HepG2 (cell line): ENCODE data around the gene GLUL. TPM values are rescaled to one million over a fixed set of nuclear protein-coding genes. Genes with fewer than 3 reads are reported as not detected.

ENCODE experiments used
- ATAC-seq: fragments of 200-7000 bp; cut with Tn5 transposase; 3 replicates; pipeline ENCODE4 v1.9.1; 2020; ENCODE audit warnings: mild to moderate bottlenecking, moderate library complexity
- BruUV-seq: library from RNA; stranded (reverse); fragments of 400-500 nt; replicated peaks from 2 replicates; lab custom pipeline; 2021; lab: Mats Ljungman, UMichigan
- CTCF ChIA-PET: fragments of 300-600 bp; formaldehyde crosslinking; extraction: SDS; loops from one replicate; lab custom pipeline; 2021; ENCODE audit warnings: low total read pairs, inconsistent platforms, low intra/inter-chr PET ratio; lab: Yijun Ruan, JAX
- POLR2A ChIA-PET: fragments of 350-600 bp; sonication (Branson Sonifier 250); formaldehyde crosslinking; loops from one replicate; lab custom pipeline; 2020; ENCODE audit warnings: antibody characterized with exemption, inconsistent platforms; lab: Yijun Ruan, JAX
- DNase-seq: peaks from one replicate; pipeline ENCODE4 v3.0.0-alpha.2; 2015; ENCODE audit warnings: low spot score
- FAIRE-seq: peaks from 3 replicates; lab custom pipeline; 2011; peaks lifted over from hg19 to GRCh38; lab: Jason Lieb, UNC
- H2AFZ ChIP-seq: one replicate; pipeline ENCODE4 v1.6.1; 2011; ENCODE audit warnings: low read length, inconsistent platforms
- H3K27ac ChIP-seq: fragments of 300-600 bp; 3 replicates; pipeline ENCODE4 v1.8.0; 2011; ENCODE audit warnings: mixed run types, mild to moderate bottlenecking, mixed read lengths, low read length, inconsistent platforms; ENCODE audit not compliant: insufficient read depth; ENCODE audit errors: extremely low read length
- H3K27me3 ChIP-seq, 2 experiments: fragments of 200-600 bp in 1 of 2; 2 replicates in 1 of 2; 3 replicates in 1 of 2; pipeline versions ENCODE4 v1.6.0 to v1.8.0; 2011; ENCODE audit warnings: low read length in 2 of 2, mild to moderate bottlenecking in 2 of 2, moderate library complexity in 2 of 2, inconsistent platforms in 1 of 2; ENCODE audit not compliant: insufficient read depth in 2 of 2, control insufficient read depth in 1 of 2
- H3K36me3 ChIP-seq, 2 experiments: fragments of 200-600 bp in 1 of 2; replicated peaks in 1 of 2; 2 replicates in 1 of 2; 3 replicates in 1 of 2; pipeline versions ENCODE4 v1.5.1 to v1.8.0; 2011; ENCODE audit warnings: low read length in 2 of 2, inconsistent platforms in 1 of 2; ENCODE audit not compliant: insufficient read depth in 2 of 2, control insufficient read depth in 1 of 2
- H3K4me1 ChIP-seq: 2 replicates; pipeline ENCODE4 v1.5.1; 2012; ENCODE audit warnings: low read length, inconsistent platforms; ENCODE audit not compliant: insufficient read depth
- H3K4me2 ChIP-seq: 2 replicates; pipeline ENCODE4 v1.6.0; 2011; ENCODE audit warnings: low read depth, low read length, inconsistent platforms
- H3K4me3 ChIP-seq, 3 experiments: fragments of 200-600 bp in 1 of 3; sonication (generic), shearing (Covaris generic) in 1 of 3; replicated peaks in 1 of 3; 2 replicates each; pipeline ENCODE4 v1.5.1; 2011 to 2016; ENCODE audit warnings: low read length in 3 of 3, inconsistent platforms in 2 of 3, low read depth in 2 of 3, mild to moderate bottlenecking in 2 of 3, control low read depth in 1 of 3, mixed read lengths in 1 of 3; ENCODE audit not compliant: insufficient read depth in 1 of 3
- H3K79me2 ChIP-seq: one replicate; pipeline ENCODE4 v1.6.1; 2011; ENCODE audit warnings: low read length, inconsistent platforms; ENCODE audit not compliant: insufficient read depth
- H3K9ac ChIP-seq: 2 replicates; pipeline ENCODE4 v1.6.0; 2011; ENCODE audit warnings: mild to moderate bottlenecking, low read depth, low read length, inconsistent platforms; ENCODE audit not compliant: insufficient read depth
- H3K9me3 ChIP-seq: 2 replicates; pipeline ENCODE4 v1.5.1; 2012; ENCODE audit warnings: mild to moderate bottlenecking, low read length
- H4K20me1 ChIP-seq: 2 replicates; pipeline ENCODE4 v1.6.0; 2011; ENCODE audit warnings: inconsistent platforms, mild to moderate bottlenecking, low read length, moderate library complexity; ENCODE audit not compliant: insufficient read depth
- HDAC1 ChIP-seq: sonication (generic); formaldehyde crosslinking; IDR thresholded peaks from 2 replicates; pipeline ENCODE4 v1.5.1; 2020; ENCODE audit warnings: mild to moderate bottlenecking, missing genetic modification reagents
- JARID2 ChIP-seq: sonication (generic); formaldehyde crosslinking; IDR thresholded peaks from 2 replicates; pipeline ENCODE4 v1.8.1; 2023; ENCODE audit warnings: missing genetic modification reagents, inconsistent platforms; ENCODE audit not compliant: insufficient replicate concordance
- POLR2A ChIP-seq, 2 experiments: IDR thresholded peaks; 2 replicates each; pipeline ENCODE4 v1.6.1; 2011; ENCODE audit warnings: low read depth in 2 of 2, low read length in 2 of 2, mild to moderate bottlenecking in 1 of 2, moderate library complexity in 1 of 2; ENCODE audit not compliant: insufficient read depth in 1 of 2
- POLR2G ChIP-seq: fragments of 200-400 bp; formaldehyde crosslinking; IDR thresholded peaks from 2 replicates; pipeline ENCODE4 v1.6.1; 2018; ENCODE audit warnings: mild to moderate bottlenecking, low read depth, low read length, moderate library complexity
- ZC3H13 ChIP-seq: sonication (generic); formaldehyde crosslinking; IDR thresholded peaks from 2 replicates; pipeline ENCODE4 v1.8.1; 2023; ENCODE audit warnings: mild to moderate bottlenecking, missing genetic modification reagents, moderate library complexity
- ZNF550 ChIP-seq: sonication (generic); formaldehyde crosslinking; IDR thresholded peaks from 2 replicates; pipeline ENCODE4 v1.4.0; 2020; ENCODE audit warnings: mild to moderate bottlenecking, missing genetic modification reagents, borderline replicate concordance
- ZNF816 ChIP-seq: sonication (generic); formaldehyde crosslinking; IDR thresholded peaks from 2 replicates; pipeline ENCODE4 v1.8.0; 2022; ENCODE audit warnings: missing genetic modification reagents, mild to moderate bottlenecking, borderline replicate concordance
- WGBS: methylation state at CpG from one replicate; pipeline ENCODE4 v1.1.6; 2017; ENCODE audit warnings: low lambda C conversion rate; 5-methylcytosine and 5-hydroxymethylcytosine counted together
- in situ Hi-C: cut with HindIII; loops from 2 replicates; pipeline ENCODE4 v1.10.0; 2017; ENCODE audit warnings: low pct_unique_long_range_greater_than_20kb; ENCODE audit not compliant: extremely low pct_ligation_motif_present
- intact Hi-C: fragments of 100-400 bp; cut with micrococcal nuclease; formaldehyde crosslinking; loops from one replicate; pipeline ENCODE4 v1.10.0; 2022; ENCODE audit not compliant: unreplicated experiment
- polyA plus RNA-seq, 8 experiments: library from polyadenylated mRNA; depleted of rRNA in 3 of 8; stranded (reverse) in 7 of 8; unstranded in 1 of 8; fragments of >200 nt; fragmentation: Illumina TruSeq in 4 of 8; extraction: Trizol in 4 of 8; gene quantifications; 2 replicates each; pipeline versions ENCODE4 v1.2.1 to v1.2.3, GENCODE V29; 2011 to 2016; ENCODE audit warnings: low read depth in 4 of 8, missing spikeins in 1 of 8, mixed read lengths in 1 of 8; ENCODE audit not compliant: insufficient read depth in 1 of 8
- total RNA-seq, 5 experiments: library from RNA; depleted of rRNA; stranded (reverse); fragments of >200 nt; fragmentation: Illumina TruSeq; extraction: Trizol; gene quantifications; 2 replicates each; pipeline ENCODE4 v1.2.3, GENCODE V29; 2016; ENCODE audit warnings: low read depth in 1 of 5

The GLUL gene
- total and polyA plus RNA-seq, 2 of the 13 experiments (the other 11 are each of a cell fraction or from before 2014, with no cell fraction given) = 423 to 827 TPM

DNA sequence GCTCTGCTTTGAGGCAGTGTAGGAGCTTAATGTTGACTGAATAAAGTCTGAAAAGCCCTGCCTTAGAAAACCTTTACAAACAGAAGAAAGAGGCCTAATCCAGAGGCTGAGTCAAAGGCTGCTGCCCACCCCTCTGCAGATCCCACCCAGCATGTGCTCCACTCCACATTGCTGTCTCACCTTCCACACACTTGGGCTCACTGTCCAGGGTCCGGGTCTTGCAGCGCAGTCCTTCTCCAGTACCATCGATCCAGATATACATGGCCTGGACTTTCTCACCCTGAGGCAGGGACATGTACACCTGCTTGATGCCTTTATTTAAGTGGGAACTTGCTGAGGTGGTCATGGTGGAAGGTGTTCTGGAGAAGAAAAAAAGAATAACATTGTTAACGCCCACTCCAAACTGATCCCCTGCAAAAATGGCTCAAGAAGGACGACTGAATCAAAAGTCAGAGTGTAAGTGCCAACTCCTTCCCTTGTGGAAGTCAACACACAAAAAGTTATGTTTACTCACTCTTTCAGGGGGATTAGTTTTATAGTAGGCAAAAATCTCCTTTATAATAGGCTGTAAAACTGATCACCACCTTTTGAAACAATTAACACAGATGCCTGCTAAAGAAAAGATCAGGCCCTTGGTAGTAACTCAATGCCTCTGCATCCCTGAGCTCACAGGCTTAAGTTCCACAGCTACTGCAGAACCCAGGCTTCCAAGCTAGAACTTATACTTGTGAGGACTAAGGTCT, 3.0 kb downstream of the GLUL start:
- FAIRE-seq = no peak
- H3K4me3 ChIP-seq = peak overlapping the region; percentile 94 to 98 (median 97)
- POLR2A ChIA-PET = interaction anchor here (0.7 to 4.5 kb wide), 7 partner anchors 8 to 245 kb away, joined by 3 to 45 read pairs (median 21); no protein-coding TSS in a partner anchor

DNA sequence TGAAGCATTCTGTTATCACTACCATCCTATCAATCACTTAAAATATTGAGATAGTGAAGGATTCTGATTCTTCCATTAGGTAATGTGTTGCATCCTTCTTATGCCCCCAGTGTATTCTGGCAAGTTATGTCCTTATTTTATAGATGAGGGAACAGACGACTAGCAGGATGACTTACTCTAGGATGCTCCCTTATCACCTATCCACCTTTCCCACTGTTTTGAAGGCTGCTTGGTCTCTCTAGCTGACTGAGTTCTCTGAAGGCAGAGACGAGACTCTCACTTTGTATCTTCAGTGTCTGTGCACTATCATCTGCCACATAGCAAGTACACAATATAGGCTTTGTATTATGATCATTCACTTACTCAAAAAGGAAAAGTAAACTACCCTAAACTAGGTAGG, 4.0 kb downstream of the GLUL start:
- H3K4me1 ChIP-seq = peaks cover 51% of the 10 kb centered on the region
- no peaks in the 10 kb centered on the region for H3K9me3 ChIP-seq
- intact Hi-C loops (no loop called here), in situ Hi-C loops (no loop called here)
- POLR2A ChIA-PET = interaction anchor here (0.7 to 3.5 kb wide), 3 partner anchors 87 to 244 kb away, joined by 3 to 24 read pairs (median 23); no protein-coding TSS in a partner anchor
- no peak for TF ChIP-seq JARID2 (CRISPR knock-in tag)
- TF ChIP-seq POLR2A (IDR thresholded peaks at IDR 0.05; ENCODE audit: insufficient read depth in 1 of 2, low read depth in 2 of 2, low read length in 2 of 2) = 0 out of 4 replicates have a peak, but pooled peaks of 1 of the 2 experiments have one; percentile 17
- 91% methylated on average over 2 of the region's 2 CpGs for WGBS
- no peak overlapping the region for H3K9ac ChIP-seq
- H4K20me1 ChIP-seq = peaks cover 74% of the 10 kb centered on the region
- FAIRE-seq (no peak), DNase-seq (no peak), ATAC-seq (no peak)
- H3K4me3 ChIP-seq = peak overlapping the region in 1 of 3 experiments; percentile 5; a peak in 2 of 6 replicates
- H3K27me3 ChIP-seq = no peaks in the 10 kb centered on the region; a peak in 1 of 5 replicates
- no peak overlapping the region for H2AFZ ChIP-seq
- no TSS peak for BruUV-seq
- H3K79me2 ChIP-seq = peaks cover 56% of the 10 kb centered on the region
- no peak overlapping the region for H3K27ac ChIP-seq
- peak overlapping the region; percentile 89 for H3K4me2 ChIP-seq
- CTCF ChIA-PET = no interaction called here
- H3K36me3 ChIP-seq = peaks cover 29 to 61% of the 10 kb centered on the region in 2 experiments

More for the DNA sequence above, 3.0 kb downstream of the GLUL start:
- ATAC-seq = no peak
- H3K27ac ChIP-seq = no peak overlapping the region
- peak overlapping the region; percentile 89 for H3K4me2 ChIP-seq
- H3K4me1 ChIP-seq = peaks cover 61% of the 10 kb centered on the region
- no peak for DNase-seq
- no TSS peak for BruUV-seq
- TF ChIP-seq POLR2G (peak; percentile 42; the same call in 1 of the 2 replicates), ZNF550 (no peak), ZNF816 (CRISPR knock-in tag) (0 out of 2 replicates have a peak, but pooled peaks have one; percentile 24), POLR2A (IDR thresholded peaks at IDR 0.05; ENCODE audit: insufficient read depth in 1 of 2, low read depth in 2 of 2, low read length in 2 of 2) (peak in 1 of 2 experiments; percentile 22; a peak in 1 of 4 replicates), ZC3H13 (CRISPR knock-in tag) (peak; percentile 77), HDAC1 (CRISPR knock-in tag) (0 out of 2 replicates have a peak, but pooled peaks have one; percentile 22)
- TF ChIP-seq, all 625 proteins: peak for 5
- intact Hi-C loops = no loop called here
- CTCF ChIA-PET = no interaction called here
- Histone ChIP-seq H3K27me3 (no peaks in the 10 kb centered on the region; a peak in 1 of 5 replicates), H3K36me3 (peaks cover 29 to 51% of the 10 kb centered on the region in 2 experiments), H3K9ac (peak overlapping the region; percentile 97), H3K9me3 (no peaks in the 10 kb centered on the region), H2AFZ (no peak overlapping the region), H4K20me1 (peaks cover 64% of the 10 kb centered on the region), H3K79me2 (peaks cover 59% of the 10 kb centered on the region)
- in situ Hi-C loops = no loop called here
- WGBS = 59% methylated on average over 5 of the region's 5 CpGs
